DOHH2 (cell line): ENCODE data around the gene DUSP16.

ENCODE experiments used
- H3F3A ChIP-seq: fragments of 200-600 bp; sonication (generic), shearing (Covaris generic); 2 replicates; pipeline ENCODE4 v1.6.0; 2016; ENCODE audit warnings: antibody characterized with exemption, mild to moderate bottlenecking; ENCODE audit not compliant: control insufficient read depth, insufficient read depth
- H3K27ac ChIP-seq: fragments of 200-600 bp; sonication (generic); 2 replicates; pipeline ENCODE4 v1.5.1; 2014; ENCODE audit warnings: low read depth, mild to moderate bottlenecking, low read length, moderate library complexity
- H3K27me3 ChIP-seq: fragments of 200-600 bp; sonication (generic); 2 replicates; pipeline ENCODE4 v1.6.1; 2014; ENCODE audit warnings: mild to moderate bottlenecking, low read length, mixed read lengths; ENCODE audit not compliant: control insufficient read depth
- H3K36me3 ChIP-seq: fragments of 200-600 bp; sonication (generic); 2 replicates; pipeline ENCODE4 v1.6.1; 2014; ENCODE audit warnings: mild to moderate bottlenecking, low read length, moderate library complexity, mixed read lengths; ENCODE audit not compliant: control insufficient read depth
- H3K4me1 ChIP-seq: fragments of 200-600 bp; sonication (generic); 2 replicates; pipeline ENCODE4 v1.6.1; 2014; ENCODE audit warnings: mild to moderate bottlenecking, low read length, mixed read lengths; ENCODE audit not compliant: control insufficient read depth
- H3K4me2 ChIP-seq: fragments of 200-600 bp; sonication (generic); 2 replicates; pipeline ENCODE4 v1.6.0; 2014; ENCODE audit warnings: mild to moderate bottlenecking, low read length, moderate library complexity
- H3K4me3 ChIP-seq: fragments of 200-600 bp; sonication (generic); 2 replicates; pipeline ENCODE4 v1.5.1; 2014; ENCODE audit warnings: mild to moderate bottlenecking, low read length, mixed read lengths
- H3K79me2 ChIP-seq: fragments of 200-600 bp; sonication (generic); 2 replicates; pipeline ENCODE4 v1.6.1; 2014; ENCODE audit warnings: mild to moderate bottlenecking, low read length, mixed read lengths; ENCODE audit not compliant: control insufficient read depth
- H3K9me2 ChIP-seq: fragments of 200-600 bp; sonication (generic); replicated peaks from 2 replicates; pipeline ENCODE4 v1.6.1; 2014; ENCODE audit warnings: mild to moderate bottlenecking, low read length, mixed read lengths; ENCODE audit not compliant: control insufficient read depth
- H3K9me3 ChIP-seq: fragments of 200-600 bp; sonication (generic); 2 replicates; pipeline ENCODE4 v1.6.1; 2014; ENCODE audit warnings: antibody characterized with exemption, low read length, mixed read lengths; ENCODE audit not compliant: control insufficient read depth, insufficient read depth
- H4K20me1 ChIP-seq: fragments of 200-600 bp; sonication (generic); 2 replicates; pipeline ENCODE4 v1.6.0; 2014; ENCODE audit warnings: low read depth, mild to moderate bottlenecking, antibody characterized with exemption, low read length, moderate library complexity; ENCODE audit not compliant: control insufficient read depth, insufficient read depth
- EZH2phosphoT487 ChIP-seq: fragments of 200-600 bp; sonication (generic); IDR thresholded peaks from 2 replicates; pipeline ENCODE4 v1.6.1; 2017; ENCODE audit warnings: borderline replicate concordance, mild to moderate bottlenecking, antibody characterized with exemption, low read length, moderate library complexity, mixed read lengths
- TF ChIP-seq, protein P1 (sequence below): fragments of 200-600 bp; sonication (generic); IDR thresholded peaks from one replicate; pipeline ENCODE4 v1.5.1; 2014; ENCODE audit warnings: antibody characterized with exemption, mild to moderate bottlenecking, low read depth, low read length; ENCODE audit not compliant: poor library complexity, severe bottlenecking

Gene DUSP16

DNA sequence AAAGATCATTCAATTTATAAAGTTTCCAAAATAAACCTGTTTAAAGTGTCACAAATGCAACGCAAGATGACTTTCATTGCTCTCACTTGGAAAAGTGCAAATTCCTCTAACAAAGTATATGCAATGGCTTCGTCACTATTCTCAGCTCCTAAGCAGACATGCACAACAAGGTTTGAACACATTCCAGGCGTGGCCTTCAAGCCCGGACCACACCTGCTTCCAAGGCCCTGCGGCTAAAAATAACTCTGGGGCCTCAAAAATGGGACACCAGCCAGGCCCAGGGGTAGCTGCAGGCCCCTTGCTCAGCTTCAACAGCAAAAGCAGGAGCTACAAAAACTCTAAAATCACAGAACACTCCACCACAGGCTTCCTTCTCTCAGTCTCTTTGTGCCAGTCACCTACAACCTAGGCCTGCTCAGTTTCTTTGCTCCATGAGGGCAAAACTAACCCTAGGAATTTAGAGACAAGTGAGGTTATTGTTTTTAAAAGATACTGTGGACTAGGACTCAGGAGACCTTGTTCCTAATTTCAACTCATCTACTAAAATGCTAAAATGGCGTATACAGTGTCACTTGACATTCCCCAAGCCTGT lies 29.3 kb downstream of the DUSP16 start:
- Histone ChIP-seq H4K20me1 (no peaks in the 10 kb centered on the region), H3K9me2 (no peaks in the 10 kb centered on the region), H3K27ac (no peak overlapping the region), H3K9me3 (no peaks in the 10 kb centered on the region), H3K79me2 (no peaks in the 10 kb centered on the region), H3F3A (no peaks in the 10 kb centered on the region), H3K4me2 (no peak overlapping the region), H3K4me1 (peaks cover under 1% of the 10 kb centered on the region; the same call in 1 of the 2 replicates), H3K36me3 (no peaks in the 10 kb centered on the region), H3K27me3 (no peaks in the 10 kb centered on the region), H3K4me3 (no peak overlapping the region)
- TF ChIP-seq, protein P1, sequence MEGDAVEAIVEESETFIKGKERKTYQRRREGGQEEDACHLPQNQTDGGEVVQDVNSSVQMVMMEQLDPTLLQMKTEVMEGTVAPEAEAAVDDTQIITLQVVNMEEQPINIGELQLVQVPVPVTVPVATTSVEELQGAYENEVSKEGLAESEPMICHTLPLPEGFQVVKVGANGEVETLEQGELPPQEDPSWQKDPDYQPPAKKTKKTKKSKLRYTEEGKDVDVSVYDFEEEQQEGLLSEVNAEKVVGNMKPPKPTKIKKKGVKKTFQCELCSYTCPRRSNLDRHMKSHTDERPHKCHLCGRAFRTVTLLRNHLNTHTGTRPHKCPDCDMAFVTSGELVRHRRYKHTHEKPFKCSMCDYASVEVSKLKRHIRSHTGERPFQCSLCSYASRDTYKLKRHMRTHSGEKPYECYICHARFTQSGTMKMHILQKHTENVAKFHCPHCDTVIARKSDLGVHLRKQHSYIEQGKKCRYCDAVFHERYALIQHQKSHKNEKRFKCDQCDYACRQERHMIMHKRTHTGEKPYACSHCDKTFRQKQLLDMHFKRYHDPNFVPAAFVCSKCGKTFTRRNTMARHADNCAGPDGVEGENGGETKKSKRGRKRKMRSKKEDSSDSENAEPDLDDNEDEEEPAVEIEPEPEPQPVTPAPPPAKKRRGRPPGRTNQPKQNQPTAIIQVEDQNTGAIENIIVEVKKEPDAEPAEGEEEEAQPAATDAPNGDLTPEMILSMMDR = no peak
- TF ChIP-seq EZH2phosphoT487 = no peak

DNA sequence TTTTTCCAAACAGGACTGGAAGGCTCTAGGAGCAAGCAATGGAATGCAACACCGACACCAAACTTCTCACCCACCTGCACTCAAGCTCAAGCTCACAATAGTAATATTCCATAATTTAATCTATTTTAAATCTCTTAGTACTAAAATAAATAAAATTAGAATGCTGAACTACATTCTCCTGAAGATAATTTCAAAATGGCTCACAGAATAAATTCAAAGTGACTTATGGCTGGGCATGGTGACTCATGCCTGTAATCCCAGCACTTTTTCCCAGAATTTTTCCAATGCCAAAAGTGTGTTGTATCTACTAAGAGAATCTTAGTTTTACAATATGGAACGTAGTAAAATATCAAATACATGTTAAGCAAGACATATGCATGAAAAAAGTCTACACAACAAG lies 31.5 kb downstream of the DUSP16 start:
- no peak for TF ChIP-seq EZH2phosphoT487
- TF ChIP-seq, protein P1 = no peak
- no peak overlapping the region for H3K4me3 ChIP-seq
- no peak overlapping the region for H3K27ac ChIP-seq
- H3K36me3 ChIP-seq = no peaks in the 10 kb centered on the region
- H3K9me3 ChIP-seq = no peaks in the 10 kb centered on the region
- no peaks in the 10 kb centered on the region for H3K9me2 ChIP-seq
- H3K4me1 ChIP-seq = peaks cover 8% of the 10 kb centered on the region
- H3F3A ChIP-seq = no peaks in the 10 kb centered on the region
- H3K4me2 ChIP-seq = no peak overlapping the region
- no peaks in the 10 kb centered on the region for H3K79me2 ChIP-seq
- no peaks in the 10 kb centered on the region for H4K20me1 ChIP-seq
- H3K27me3 ChIP-seq = no peaks in the 10 kb centered on the region

DNA sequence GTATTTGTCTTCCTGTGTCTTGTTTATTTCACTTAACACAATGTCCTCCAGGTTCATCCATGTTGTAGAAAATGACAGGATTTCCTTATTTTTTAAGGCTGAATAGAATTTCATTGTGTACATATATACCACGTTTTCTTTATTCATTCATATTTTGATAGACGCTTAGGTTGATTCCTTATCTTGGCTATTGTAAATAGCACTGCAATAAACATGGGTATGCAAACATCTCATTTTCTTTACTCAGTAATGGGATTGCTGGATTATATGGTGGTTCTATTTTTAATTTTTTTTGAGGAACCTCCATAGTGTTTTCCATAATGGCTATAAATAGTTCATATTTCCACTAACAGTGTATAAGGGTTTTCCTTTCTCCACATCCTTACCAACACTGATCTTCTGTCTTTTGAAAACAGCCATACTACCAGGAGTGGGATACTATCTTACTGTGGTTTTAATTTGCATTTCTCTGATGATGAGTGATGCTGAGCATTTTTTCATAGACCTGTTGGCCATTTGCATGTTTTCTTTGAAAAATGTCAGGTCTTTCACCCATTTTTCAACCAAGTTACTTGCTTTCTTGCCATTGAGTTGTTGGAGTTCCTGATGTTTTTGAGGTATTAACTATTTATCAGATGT lies 32.8 kb downstream of the DUSP16 start:
- Histone ChIP-seq H3K27ac (no peak overlapping the region), H4K20me1 (no peaks in the 10 kb centered on the region), H3K9me2 (no peaks in the 10 kb centered on the region), H3K4me3 (no peak overlapping the region), H3K79me2 (no peaks in the 10 kb centered on the region), H3F3A (no peaks in the 10 kb centered on the region), H3K9me3 (no peaks in the 10 kb centered on the region), H3K36me3 (no peaks in the 10 kb centered on the region), H3K4me1 (peaks cover 8% of the 10 kb centered on the region), H3K27me3 (no peaks in the 10 kb centered on the region), H3K4me2 (no peak overlapping the region)
- TF ChIP-seq, protein P1 = no peak
- no peak for TF ChIP-seq EZH2phosphoT487
